ENCODE measurements around the gene ATXN1.

Gene ATXN1

DNA sequence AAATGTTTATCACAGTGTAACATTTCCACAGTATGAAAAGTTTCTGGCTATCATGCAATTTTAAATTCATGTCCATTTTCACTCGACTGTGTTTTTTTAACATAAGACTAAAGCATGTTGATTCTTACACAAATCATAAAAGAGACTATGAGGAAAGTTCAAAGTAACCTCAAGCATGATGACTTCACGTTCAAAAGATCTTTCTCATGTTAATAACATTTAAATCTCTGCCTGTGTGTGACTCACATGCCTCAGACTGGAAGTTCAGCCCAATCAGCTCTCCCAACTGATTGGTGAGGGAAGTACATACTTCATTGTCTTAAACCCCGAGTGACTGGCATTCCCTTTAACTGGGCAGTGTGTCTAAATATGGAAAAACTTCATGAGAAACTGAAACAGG lies 37.4 kb downstream of the ATXN1 start:
- Histone ChIP-seq H3K36me3 (ENCODE audit: control insufficient read depth in 2 of 2, insufficient read depth in 1 of 2, low read length in 2 of 2) (no peaks in the 10 kb centered on the region), H3K4me3 (ENCODE audit: low read depth, low read length) (no peak overlapping the region), H3K4me1 (ENCODE audit: control insufficient read depth, insufficient read depth, low read length) (peaks cover 70% of the 10 kb centered on the region), H3K27ac (ENCODE audit: extremely low read depth, low read depth, low read length) (peak overlapping the region; percentile 74), H3K9me3 (ENCODE audit: control insufficient read depth, insufficient read depth, low read depth, low read length) (no peaks in the 10 kb centered on the region)
- ChIA-PET POLR2A (interaction anchor here (2.0 to 3.8 kb wide), 2 partner anchors 11 to 38 kb away, joined by 6 to 17 read pairs; partner anchors contain the start of gene ATXN1), CTCF (interaction anchor here (1.4 to 6.9 kb wide), 5 partner anchors 10 to 392 kb away, joined by 4 to 66 read pairs (median 17); partner anchors contain the start of gene ATXN1)
- TF ChIP-seq GFI1B (tag by site-specific recombination; IDR thresholded peaks at IDR 0.05) (peak; percentile 76), ZNF239 (tag by site-specific recombination; IDR thresholded peaks at IDR 0.05) (no peak), ZBTB48 (tag by site-specific recombination; IDR thresholded peaks at IDR 0.05) (no peak), ZNF510 (tag by site-specific recombination; IDR thresholded peaks at IDR 0.05; ENCODE audit: insufficient replicate concordance) (no peak), ZNF433 (tag by site-specific recombination; IDR thresholded peaks at IDR 0.05; ENCODE audit: low read depth) (no peak), SP2 (tag by site-specific recombination; IDR thresholded peaks at IDR 0.05) (peak; percentile 50), PRDM6 (tag by site-specific recombination; IDR thresholded peaks at IDR 0.05) (peak; percentile 65; the same call in 1 of the 2 replicates), HIC1 (tag by site-specific recombination; IDR thresholded peaks at IDR 0.05) (0 out of 2 replicates have a peak, but pooled peaks have one; percentile 40), REPIN1 (tag by site-specific recombination; IDR thresholded peaks at IDR 0.05; ENCODE audit: low read depth) (no peak), SCRT1 (tag by site-specific recombination; IDR thresholded peaks at IDR 0.05; ENCODE audit: borderline replicate concordance) (no peak), HOXC10 (CRISPR knock-in tag; IDR thresholded peaks at IDR 0.05) (no peak), ZSCAN23 (tag by site-specific recombination; IDR thresholded peaks at IDR 0.05) (no peak), ZNF785 (tag by site-specific recombination; IDR thresholded peaks at IDR 0.05) (no peak), ZNF629 (tag by site-specific recombination; IDR thresholded peaks at IDR 0.05) (peak; percentile 83), EGR2 (tag by site-specific recombination; IDR thresholded peaks at IDR 0.05; ENCODE audit: low read depth) (no peak), ZNF571 (tag by site-specific recombination; IDR thresholded peaks at IDR 0.05) (no peak), YY1 (tag by site-specific recombination; IDR thresholded peaks at IDR 0.05) (no peak), ZNF366 (tag by site-specific recombination; conservative IDR thresholded peaks at IDR 0.05) (peak; percentile 68; the same call in 1 of the 2 replicates), TSHZ1 (tag by site-specific recombination; IDR thresholded peaks at IDR 0.05; ENCODE audit: borderline replicate concordance) (no peak), IKZF3 (tag by site-specific recombination; IDR thresholded peaks at IDR 0.05) (peak; percentile 51; the same call in 1 of the 2 replicates), ZNF76 (tag by site-specific recombination; IDR thresholded peaks at IDR 0.05; ENCODE audit: borderline replicate concordance, low read depth) (no peak), ZNF600 (tag by site-specific recombination; IDR thresholded peaks at IDR 0.05) (0 out of 2 replicates have a peak, but pooled peaks have one; percentile 25), ZNF530 (tag by site-specific recombination; IDR thresholded peaks at IDR 0.05; ENCODE audit: low read depth) (no peak), ZNF155 (tag by site-specific recombination; IDR thresholded peaks at IDR 0.05) (no peak), YY2 (tag by site-specific recombination; IDR thresholded peaks at IDR 0.05) (no peak), ZNF529 (tag by site-specific recombination; IDR thresholded peaks at IDR 0.05; ENCODE audit: insufficient replicate concordance) (no peak)
- TF ChIP-seq, protein P1, sequence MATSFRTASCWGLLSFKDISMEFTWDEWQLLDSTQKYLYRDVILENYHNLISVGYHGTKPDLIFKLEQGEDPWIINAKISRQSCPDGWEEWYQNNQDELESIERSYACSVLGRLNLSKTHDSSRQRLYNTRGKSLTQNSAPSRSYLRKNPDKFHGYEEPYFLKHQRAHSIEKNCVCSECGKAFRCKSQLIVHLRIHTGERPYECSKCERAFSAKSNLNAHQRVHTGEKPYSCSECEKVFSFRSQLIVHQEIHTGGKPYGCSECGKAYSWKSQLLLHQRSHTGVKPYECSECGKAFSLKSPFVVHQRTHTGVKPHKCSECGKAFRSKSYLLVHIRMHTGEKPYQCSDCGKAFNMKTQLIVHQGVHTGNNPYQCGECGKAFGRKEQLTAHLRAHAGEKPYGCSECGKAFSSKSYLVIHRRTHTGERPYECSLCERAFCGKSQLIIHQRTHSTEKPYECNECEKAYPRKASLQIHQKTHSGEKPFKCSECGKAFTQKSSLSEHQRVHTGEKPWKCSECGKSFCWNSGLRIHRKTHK (tag by site-specific recombination; IDR thresholded peaks at IDR 0.05): no peak
